ENCODE results near the gene GTSE1. TPM values are rescaled to one million over a fixed set of nuclear protein-coding genes. Genes with fewer than 3 reads are reported as not detected.

GTSE1 gene
- total and polyA plus RNA-seq, 4 donors = 0.55 to 1.5 (median 0.91) TPM

DNA sequence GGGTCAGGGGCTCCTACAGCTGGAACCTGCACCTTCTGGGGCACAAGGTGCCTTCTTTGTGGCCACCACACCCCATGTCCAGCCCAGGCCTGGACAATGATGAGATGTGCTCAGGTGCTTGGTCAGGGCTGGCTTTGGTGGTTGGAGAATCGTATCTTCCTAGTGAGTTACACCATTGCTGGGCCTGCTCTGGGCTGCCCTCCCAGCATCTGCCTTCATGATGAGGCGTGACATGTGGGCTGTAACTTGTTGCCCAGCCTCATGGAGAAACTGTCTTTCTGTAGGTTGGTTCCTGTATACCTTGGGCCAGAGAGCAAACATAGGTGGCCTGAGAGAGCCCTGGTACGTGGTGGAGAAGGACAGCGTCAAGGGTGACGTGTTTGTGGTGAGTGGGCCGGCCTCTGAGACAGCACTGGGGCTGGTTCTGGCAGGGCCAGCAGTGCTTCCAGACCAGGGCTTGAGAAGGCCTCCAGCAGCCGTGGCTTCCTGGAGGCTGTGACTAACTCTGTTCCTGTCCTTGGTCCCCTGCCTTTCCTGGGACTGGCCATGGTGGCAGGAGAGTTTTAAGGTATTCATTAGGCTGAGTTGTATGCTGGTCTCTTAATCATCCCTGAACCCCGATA is 56.9 kb downstream of the GTSE1 start:
- WGBS, 2 donors = 86 to 90% methylated on average over 8 of the region's 8 CpGs
- peak; percentile 24 to 65 for DNase-seq
- Histone ChIP-seq H3K4me1 (ENCODE audit: control insufficient read depth in 1 of 2, insufficient read depth in 2 of 2, low read length in 2 of 2) (no peaks in the 10 kb centered on the region), H3K27me3 (ENCODE audit: control insufficient read depth in 1 of 2, insufficient read depth in 2 of 2, low read length in 1 of 2) (no peaks in the 10 kb centered on the region), H3K9me3 (ENCODE audit: control insufficient read depth, low read length) (no peaks in the 10 kb centered on the region), H3K4me3 (ENCODE audit: low read length in 2 of 2) (no peak overlapping the region), H3K27ac (ENCODE audit: low read depth in 1 of 2, low read length in 2 of 2) (no peak overlapping the region), H3K36me3 (ENCODE audit: control insufficient read depth in 1 of 2, insufficient read depth in 2 of 2, low read length in 1 of 2) (peaks cover 0 to 10% of the 10 kb centered on the region in 2 donors)
- intact Hi-C loops (cut with DNase I) = loop anchor here in 1 of 2 donors (10.0 kb wide), 1 partner anchor 191 kb away; no protein-coding TSS in a partner anchor
- ATAC-seq (ENCODE audit: low FRiP score) = no peak

- H3K9me3 ChIP-seq (ENCODE audit: control insufficient read depth, low read length) = no peaks in the 10 kb centered on the region
- no peaks in the 10 kb centered on the region for H3K27me3 ChIP-seq (ENCODE audit: control insufficient read depth in 1 of 2, insufficient read depth in 2 of 2, low read length in 1 of 2)
- DNase-seq (peak; percentile 42 to 70), ATAC-seq (ENCODE audit: low FRiP score) (no peak)
- no peak overlapping the region for H3K27ac ChIP-seq (ENCODE audit: low read depth in 1 of 2, low read length in 2 of 2)
- no peaks in the 10 kb centered on the region for H3K4me1 ChIP-seq (ENCODE audit: control insufficient read depth in 1 of 2, insufficient read depth in 2 of 2, low read length in 2 of 2)
- 74 to 79% methylated on average over 21 of the region's 21 CpGs for WGBS, 2 donors
- intact Hi-C loops (cut with DNase I) = loop anchor here in 1 of 2 donors (10.0 kb wide), 1 partner anchor 190 kb away; no protein-coding TSS in a partner anchor
- no peak overlapping the region for H3K4me3 ChIP-seq (ENCODE audit: low read length in 2 of 2)
- H3K36me3 ChIP-seq (ENCODE audit: control insufficient read depth in 1 of 2, insufficient read depth in 2 of 2, low read length in 1 of 2) = peaks cover 0 to 10% of the 10 kb centered on the region in 2 donors
Observed at GRCh38 chr22:46354176-46354992, 57.7 kb downstream of the GTSE1 start.

- H3K27ac ChIP-seq (ENCODE audit: low read depth in 1 of 2, low read length in 2 of 2) = no peak overlapping the region
- intact Hi-C loops (cut with DNase I) = loop anchor here in 1 of 2 donors (10.0 kb wide), 1 partner anchor 190 kb away; no protein-coding TSS in a partner anchor
- DNase-seq (peak; percentile 30 to 66), ATAC-seq (ENCODE audit: low FRiP score) (no peak)
- 78 to 84% methylated on average over 7 of the region's 7 CpGs for WGBS, 2 donors
- peaks cover 0 to 10% of the 10 kb centered on the region in 2 donors for H3K36me3 ChIP-seq (ENCODE audit: control insufficient read depth in 1 of 2, insufficient read depth in 2 of 2, low read length in 1 of 2)
- H3K4me1 ChIP-seq (ENCODE audit: control insufficient read depth in 1 of 2, insufficient read depth in 2 of 2, low read length in 2 of 2) = no peaks in the 10 kb centered on the region
- H3K9me3 ChIP-seq (ENCODE audit: control insufficient read depth, low read length) = no peaks in the 10 kb centered on the region
- H3K4me3 ChIP-seq (ENCODE audit: low read length in 2 of 2) = no peak overlapping the region
- no peaks in the 10 kb centered on the region for H3K27me3 ChIP-seq (ENCODE audit: control insufficient read depth in 1 of 2, insufficient read depth in 2 of 2, low read length in 1 of 2)
Observed at GRCh38 chr22:46354993-46355305, 58.3 kb downstream of the GTSE1 start.

- Histone ChIP-seq H3K9me3 (ENCODE audit: control insufficient read depth, low read length) (peaks cover 1% of the 10 kb centered on the region), H3K4me3 (ENCODE audit: low read length in 2 of 2) (no peak overlapping the region), H3K27ac (ENCODE audit: low read depth in 1 of 2, low read length in 2 of 2) (no peak overlapping the region), H3K27me3 (ENCODE audit: control insufficient read depth in 1 of 2, insufficient read depth in 2 of 2, low read length in 1 of 2) (no peaks in the 10 kb centered on the region), H3K4me1 (ENCODE audit: control insufficient read depth in 1 of 2, insufficient read depth in 2 of 2, low read length in 2 of 2) (no peaks in the 10 kb centered on the region), H3K36me3 (ENCODE audit: control insufficient read depth in 1 of 2, insufficient read depth in 2 of 2, low read length in 1 of 2) (peaks cover 0 to 8% of the 10 kb centered on the region in 2 donors)
- WGBS, 2 donors = 45 to 49% methylated on average over 22 of the region's 22 CpGs
- peak; percentile 65 to 86 for DNase-seq
- intact Hi-C loops (cut with DNase I) = loop anchor here in 1 of 2 donors (10.0 kb wide), 1 partner anchor 189 kb away; no protein-coding TSS in a partner anchor
- no peak for ATAC-seq (ENCODE audit: low FRiP score)
Observed at GRCh38 chr22:46355369-46355995, 58.8 kb downstream of the GTSE1 start.

GRCh38 chr22:46355996-46356471 is 59.4 kb downstream of the GTSE1 start:
- Histone ChIP-seq H3K27ac (ENCODE audit: low read depth in 1 of 2, low read length in 2 of 2) (no peak overlapping the region), H3K27me3 (ENCODE audit: control insufficient read depth in 1 of 2, insufficient read depth in 2 of 2, low read length in 1 of 2) (no peaks in the 10 kb centered on the region), H3K4me1 (ENCODE audit: control insufficient read depth in 1 of 2, insufficient read depth in 2 of 2, low read length in 2 of 2) (no peaks in the 10 kb centered on the region), H3K36me3 (ENCODE audit: control insufficient read depth in 1 of 2, insufficient read depth in 2 of 2, low read length in 1 of 2) (peaks cover 0 to 8% of the 10 kb centered on the region in 2 donors), H3K4me3 (ENCODE audit: low read length in 2 of 2) (no peak overlapping the region), H3K9me3 (ENCODE audit: control insufficient read depth, low read length) (peaks cover 1% of the 10 kb centered on the region)
- DNase-seq (peak; percentile 38 to 73), ATAC-seq (ENCODE audit: low FRiP score) (no peak)
- WGBS, 2 donors = 83 to 86% methylated on average over 12 of the region's 12 CpGs
- intact Hi-C loops (cut with DNase I) = loop anchor here in 1 of 2 donors (10.0 kb wide), 1 partner anchor 189 kb away; no protein-coding TSS in a partner anchor

GRCh38 chr22:46356496-46357480 is 60.1 kb downstream of the GTSE1 start:
- intact Hi-C loops (cut with DNase I) = loop anchor here in 1 of 2 donors (10.0 kb wide), 1 partner anchor 188 kb away; no protein-coding TSS in a partner anchor
- Histone ChIP-seq H3K27ac (ENCODE audit: low read depth in 1 of 2, low read length in 2 of 2) (no peak overlapping the region), H3K4me1 (ENCODE audit: control insufficient read depth in 1 of 2, insufficient read depth in 2 of 2, low read length in 2 of 2) (no peaks in the 10 kb centered on the region), H3K27me3 (ENCODE audit: control insufficient read depth in 1 of 2, insufficient read depth in 2 of 2, low read length in 1 of 2) (no peaks in the 10 kb centered on the region), H3K36me3 (ENCODE audit: control insufficient read depth in 1 of 2, insufficient read depth in 2 of 2, low read length in 1 of 2) (peaks cover 0 to 4% of the 10 kb centered on the region in 2 donors), H3K9me3 (ENCODE audit: control insufficient read depth, low read length) (peaks cover 1% of the 10 kb centered on the region), H3K4me3 (ENCODE audit: low read length in 2 of 2) (no peak overlapping the region)
- WGBS, 2 donors = 87 to 92% methylated on average over 23 of the region's 23 CpGs
- ATAC-seq (ENCODE audit: low FRiP score) (no peak), DNase-seq (peak; percentile 35 to 67)

- DNase-seq = peak; percentile 35 to 57
- peaks cover 0 to 1% of the 10 kb centered on the region in 2 donors for H3K36me3 ChIP-seq (ENCODE audit: control insufficient read depth in 1 of 2, insufficient read depth in 2 of 2, low read length in 1 of 2)
- no peak overlapping the region for H3K27ac ChIP-seq (ENCODE audit: low read depth in 1 of 2, low read length in 2 of 2)
- no peaks in the 10 kb centered on the region for H3K27me3 ChIP-seq (ENCODE audit: control insufficient read depth in 1 of 2, insufficient read depth in 2 of 2, low read length in 1 of 2)
- intact Hi-C loops (cut with DNase I) = loop anchor here in 1 of 2 donors (10.0 kb wide), 1 partner anchor 187 kb away; no protein-coding TSS in a partner anchor
- peaks cover 1% of the 10 kb centered on the region for H3K9me3 ChIP-seq (ENCODE audit: control insufficient read depth, low read length)
- no peak for ATAC-seq (ENCODE audit: low FRiP score)
- 78% methylated on average over 17 to 19 of the region's 19 CpGs for WGBS, 2 donors
- no peak overlapping the region for H3K4me3 ChIP-seq (ENCODE audit: low read length in 2 of 2)
- no peaks in the 10 kb centered on the region for H3K4me1 ChIP-seq (ENCODE audit: control insufficient read depth in 1 of 2, insufficient read depth in 2 of 2, low read length in 2 of 2)
Observed at GRCh38 chr22:46357711-46358520, 61.2 kb downstream of the GTSE1 start.
